GM21526 (cell line): ENCODE measurements around the gene NHEJ1.

Experiments
- ATAC-seq: cut with Tn5 transposase; IDR thresholded peaks from one replicate; pipeline ENCODE4 v1.9.1; 2021; ENCODE audit warnings: moderate library complexity; ENCODE audit not compliant: unreplicated experiment, low FRiP score

Gene NHEJ1

GRCh38 chr2:219182331-219183150 lies 21.9 kb upstream of the NHEJ1 start:
- no peak for ATAC-seq

DNA sequence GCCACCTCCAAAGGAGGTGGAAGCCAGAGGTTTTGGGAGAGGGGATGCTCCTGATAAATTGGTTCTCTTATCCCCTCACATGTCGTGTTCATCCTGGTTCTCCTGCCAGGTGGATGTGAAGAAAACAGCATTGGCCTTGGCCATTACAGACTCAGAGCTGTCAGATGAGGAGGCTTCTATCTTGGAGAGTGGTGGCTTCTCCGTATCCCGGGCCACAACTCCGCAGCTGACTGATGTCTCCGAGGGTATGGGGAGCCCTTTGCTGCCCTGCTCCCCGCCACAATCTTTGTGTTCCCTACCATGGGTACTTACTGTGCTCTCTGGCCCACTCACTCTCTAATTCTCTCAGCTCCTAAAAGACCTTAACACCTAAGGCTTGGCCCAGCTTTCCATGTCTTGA lies 20.9 kb upstream of the NHEJ1 start:
- no peak for ATAC-seq

GRCh38 chr2:219180961-219181360 lies 20.3 kb upstream of the NHEJ1 start:
- no peak for ATAC-seq

DNA sequence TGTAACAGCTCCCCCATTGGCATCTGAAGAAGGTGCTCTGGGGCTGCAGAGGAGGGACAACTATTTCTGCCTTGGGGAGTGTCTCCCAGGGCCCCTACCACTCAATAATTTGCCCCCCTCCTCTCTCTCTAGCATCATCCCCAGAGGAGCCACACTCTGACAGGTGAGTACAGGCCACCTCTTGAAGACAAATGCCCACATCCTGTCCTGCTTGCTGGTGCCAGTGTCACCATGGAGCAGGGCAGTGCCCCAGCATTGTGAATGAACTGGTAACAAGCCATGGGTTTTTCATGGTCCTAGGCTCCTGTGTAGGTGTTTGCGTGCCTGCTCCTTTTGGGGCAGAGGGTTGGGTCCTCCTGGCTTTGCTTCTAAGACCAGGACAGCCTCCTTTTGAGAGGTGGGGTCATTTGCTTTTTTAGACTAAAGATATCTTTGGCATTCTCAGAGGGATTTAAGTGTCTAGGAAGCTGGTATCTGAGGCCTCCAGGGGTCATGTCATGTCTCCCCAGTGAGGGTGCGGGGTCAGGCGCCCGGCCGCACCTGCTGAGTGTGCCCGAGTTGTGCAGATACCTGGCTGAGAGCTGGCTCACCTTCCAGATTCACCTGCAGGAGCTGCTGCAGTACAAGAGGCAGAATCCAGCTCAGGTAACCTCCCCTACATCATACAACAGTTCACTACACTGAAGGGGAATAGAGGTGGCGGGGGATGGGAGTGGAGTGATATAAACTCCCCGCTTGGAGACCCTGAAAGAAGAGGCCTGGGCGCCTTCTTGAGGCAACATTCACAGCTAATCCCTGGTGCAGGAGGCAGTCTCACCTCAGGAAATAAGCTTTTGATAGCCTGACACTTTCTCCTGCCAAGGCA lies 19.2 kb upstream of the NHEJ1 start:
- ATAC-seq: no peak

DNA sequence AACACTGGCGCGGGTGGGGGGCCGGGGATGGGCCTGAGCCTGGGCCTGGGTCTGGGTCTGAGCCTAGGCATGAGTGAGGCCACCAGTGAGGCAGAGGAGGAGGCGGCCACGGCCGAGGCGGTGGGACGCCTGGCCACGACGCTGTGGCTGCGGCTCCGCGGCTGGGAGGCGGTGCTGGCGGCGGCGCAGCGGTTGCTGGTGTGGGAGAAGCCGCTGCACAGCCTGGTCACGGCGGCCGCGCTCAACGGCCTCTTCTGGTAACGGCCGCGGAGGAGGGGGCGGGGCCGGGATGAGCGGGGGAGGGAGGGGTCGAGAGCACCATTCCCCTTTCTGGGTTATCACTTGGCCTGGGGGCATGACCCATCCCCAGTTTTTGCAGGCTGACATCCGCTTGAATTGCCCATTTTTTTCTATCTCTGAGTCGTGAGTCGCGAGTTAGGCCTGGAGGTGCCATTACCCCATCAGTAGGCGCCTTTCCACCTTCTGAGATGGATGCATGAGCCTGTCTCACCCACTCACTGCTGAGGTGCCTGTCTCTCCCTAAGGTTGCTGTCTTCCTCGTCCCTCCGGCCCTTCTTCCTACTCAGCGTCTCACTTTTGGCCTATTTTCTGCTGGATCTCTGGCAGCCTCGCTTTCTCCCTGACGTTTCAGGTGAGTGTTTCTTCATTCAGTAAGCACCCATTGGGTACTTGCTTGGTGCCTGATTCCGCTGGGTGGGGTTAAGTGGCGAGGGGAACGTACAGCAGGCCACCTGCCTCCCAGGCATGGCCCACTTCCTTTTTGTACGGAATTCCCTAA lies 18.0 kb upstream of the NHEJ1 start:
- ATAC-seq: peak; percentile 26

DNA sequence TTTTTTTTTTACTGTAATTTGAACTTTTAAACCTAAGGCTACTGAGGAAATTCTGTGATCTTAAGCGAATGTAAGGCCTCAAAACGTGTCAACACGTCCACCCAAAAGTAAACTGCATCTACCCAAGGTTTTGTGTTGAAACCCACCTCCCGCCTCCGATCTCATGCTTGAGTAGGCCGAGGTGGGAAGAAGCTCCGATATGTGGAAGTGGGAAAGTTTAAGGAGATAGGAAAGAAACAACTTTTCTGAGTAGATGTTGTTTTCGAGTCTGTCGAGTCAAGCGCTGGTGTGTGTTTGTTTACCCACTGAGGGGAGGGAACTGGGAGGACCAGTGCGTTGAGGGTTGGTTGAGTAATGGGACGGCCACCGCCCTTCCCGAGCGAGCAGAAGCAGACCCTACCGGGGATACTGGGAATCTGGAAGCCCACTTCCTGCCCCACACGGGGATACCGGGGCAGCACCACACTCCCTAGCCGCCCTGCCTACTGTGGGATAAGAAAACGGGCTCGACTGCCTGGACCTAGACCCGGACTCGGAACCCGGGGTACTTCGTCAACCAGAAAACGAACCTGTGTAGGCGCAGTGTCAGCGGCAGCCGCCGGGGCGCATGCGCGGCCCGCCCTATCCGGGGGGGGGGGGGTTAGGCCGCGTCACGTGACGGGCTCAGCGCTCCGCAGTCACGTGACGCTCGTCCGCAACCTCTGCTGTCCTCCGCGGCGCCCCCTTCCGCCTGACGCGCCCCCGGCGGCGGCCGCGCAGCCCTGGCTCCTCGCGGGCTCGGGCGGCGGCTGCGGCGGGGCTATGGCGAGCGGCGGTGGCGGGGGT lies 17.1 kb upstream of the NHEJ1 start, which contains the start of gene RETREG2:
Gene RETREG2 (plus strand): TSS at position 724 of the 825 bp plus-strand sequence. CDS start 78 bp downstream, at position 802.
- peak; percentile 30 for ATAC-seq

DNA sequence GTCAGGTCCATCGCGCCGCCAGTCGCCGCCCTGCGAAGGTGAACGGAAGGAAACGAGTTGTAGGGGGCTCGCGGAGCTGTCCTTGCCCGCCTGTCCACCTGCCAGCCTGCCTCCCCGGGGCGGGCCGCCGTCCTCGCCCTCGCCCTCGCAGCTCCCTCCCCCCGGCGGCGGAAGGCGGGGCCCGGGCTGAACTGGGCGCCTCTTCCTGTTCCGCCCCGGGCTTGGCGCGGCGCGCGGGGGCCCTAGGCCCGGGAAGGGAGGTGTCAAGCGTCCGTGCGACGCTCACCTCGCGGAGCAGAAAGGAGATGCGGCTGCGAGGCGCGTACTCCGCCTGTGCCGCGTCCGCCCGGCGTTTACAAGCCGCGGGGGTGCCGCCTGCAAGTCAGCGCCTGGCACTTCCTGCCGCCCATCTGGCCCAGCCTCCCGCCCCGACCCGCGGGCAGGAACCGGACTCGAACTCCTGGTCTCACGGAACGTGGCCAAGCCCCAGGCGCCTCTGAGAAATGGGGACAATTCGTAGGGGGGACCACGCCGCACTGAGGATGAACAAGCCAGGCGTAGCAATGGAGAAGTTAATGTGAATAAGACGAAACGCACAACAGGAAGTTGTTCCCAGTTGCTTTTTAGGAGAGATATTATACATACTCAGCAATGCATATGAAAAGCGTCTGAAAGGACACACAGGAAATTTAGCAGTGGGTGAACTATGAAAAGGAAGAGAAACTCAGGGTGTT lies 16.4 kb upstream of the NHEJ1 start, which contains the start of gene CNPPD1:
Gene CNPPD1 (minus strand): TSS at position 108 of the 734 bp plus-strand sequence. CDS start 97 bp downstream, at position 11.
- peak; percentile 58 for ATAC-seq

GRCh38 chr2:219175928-219176817 lies 15.6 kb upstream of the NHEJ1 start:
- peak; percentile 17 for ATAC-seq

- no peak for ATAC-seq
These were observed 14.9 kb upstream of the NHEJ1 start for GRCh38 chr2:219175486-219175885.

DNA sequence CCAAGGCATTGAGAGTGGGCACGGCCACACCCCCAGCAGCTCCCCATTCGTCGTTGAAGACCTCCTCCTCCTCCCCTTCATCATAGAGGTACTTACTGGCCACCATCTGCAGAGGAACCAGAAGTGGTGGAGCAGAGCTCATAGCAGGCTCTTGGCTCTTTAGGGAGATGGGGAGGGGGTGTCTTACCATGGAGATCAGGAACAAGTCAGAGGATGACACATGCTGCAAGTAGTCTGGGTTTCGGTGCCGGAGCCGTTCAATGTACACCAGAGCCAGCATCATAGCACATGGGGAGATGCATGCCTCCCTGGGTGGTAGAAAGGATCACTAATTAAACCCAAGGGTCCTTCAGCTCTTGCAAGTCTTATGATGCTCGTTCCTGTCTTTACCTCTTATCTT lies 14.2 kb upstream of the NHEJ1 start:
- no peak for ATAC-seq

DNA sequence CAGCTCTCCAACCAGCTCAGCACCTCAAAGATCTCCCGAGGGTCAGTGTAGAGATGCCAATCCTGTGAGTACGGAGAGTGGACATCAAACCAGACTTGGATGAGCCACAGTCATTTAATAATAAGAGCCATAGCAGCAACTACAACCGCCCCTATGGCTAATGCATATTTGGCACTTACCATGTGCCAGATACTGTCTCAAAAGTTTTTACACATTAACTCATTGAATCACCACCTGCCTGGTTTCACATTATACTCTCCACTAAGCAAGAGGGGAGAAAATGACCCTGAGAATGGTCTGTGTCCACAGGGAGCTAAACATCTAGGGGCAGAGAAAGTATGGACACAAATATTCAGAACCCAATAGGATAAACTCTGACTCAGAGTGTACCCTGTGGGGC lies 13.5 kb upstream of the NHEJ1 start:
- no peak for ATAC-seq

DNA sequence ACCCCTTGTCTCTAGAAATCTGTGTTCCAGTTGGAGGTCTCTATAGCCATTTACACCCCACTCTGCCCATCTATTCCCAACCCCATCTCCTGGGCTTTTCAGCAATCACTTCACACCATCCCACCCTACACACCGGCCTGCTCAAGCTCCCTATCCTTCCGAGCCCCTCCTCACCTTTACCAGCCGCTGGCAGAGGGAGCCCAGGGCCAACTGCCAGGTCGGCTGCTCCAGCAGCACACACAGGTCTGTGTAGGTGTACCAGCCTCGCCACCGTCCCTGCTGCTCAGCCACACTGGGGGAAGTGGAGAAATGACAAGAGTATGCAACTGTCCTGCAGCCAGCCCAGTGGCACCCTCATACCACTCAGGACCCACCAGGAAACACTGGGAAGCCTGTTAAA lies 12.6 kb upstream of the NHEJ1 start:
- ATAC-seq: no peak

DNA sequence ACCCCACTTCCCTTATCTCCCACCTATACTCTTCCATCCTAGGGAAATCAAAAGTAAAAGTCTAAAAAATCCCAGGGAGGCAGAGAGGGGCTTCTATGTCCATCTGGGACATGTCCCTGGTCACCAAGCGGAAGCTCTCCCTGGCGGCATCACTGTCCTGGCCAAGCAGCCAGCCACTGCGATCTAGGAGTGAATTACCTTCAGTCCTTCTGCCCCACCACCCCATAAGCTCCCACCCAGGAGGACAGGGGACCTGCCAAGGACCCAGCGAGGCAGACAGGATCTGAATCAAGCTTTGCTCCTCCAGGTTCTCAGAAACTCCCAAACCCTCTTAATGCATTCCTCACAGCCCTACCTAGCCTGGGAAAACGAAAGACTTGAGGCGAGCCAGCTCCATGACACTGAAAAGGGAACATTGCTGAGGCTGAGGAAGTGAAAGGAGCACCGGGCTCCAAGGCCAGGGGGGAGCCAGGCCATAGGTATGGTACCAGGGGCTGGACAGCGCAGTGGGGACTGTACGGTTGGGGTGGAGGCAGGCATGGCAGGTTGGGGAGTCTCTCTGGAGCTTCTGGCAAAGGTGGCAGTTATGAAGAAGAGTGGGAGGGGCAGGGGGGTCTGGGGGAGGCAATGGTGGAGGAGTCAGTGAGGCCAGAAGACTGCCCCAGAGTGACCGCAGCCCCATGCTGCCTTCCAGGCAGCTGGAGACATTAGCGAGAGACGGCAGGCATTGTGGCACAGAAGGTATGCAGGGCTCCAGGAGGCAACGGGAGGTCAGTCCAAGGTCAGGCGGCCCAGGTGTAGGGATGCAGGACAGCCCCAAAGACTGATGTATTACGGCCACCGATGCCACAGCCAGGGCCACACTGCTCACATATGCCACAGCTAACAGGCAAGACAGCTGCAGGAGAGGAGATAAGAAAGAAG lies 11.9 kb upstream of the NHEJ1 start:
- ATAC-seq: no peak

DNA sequence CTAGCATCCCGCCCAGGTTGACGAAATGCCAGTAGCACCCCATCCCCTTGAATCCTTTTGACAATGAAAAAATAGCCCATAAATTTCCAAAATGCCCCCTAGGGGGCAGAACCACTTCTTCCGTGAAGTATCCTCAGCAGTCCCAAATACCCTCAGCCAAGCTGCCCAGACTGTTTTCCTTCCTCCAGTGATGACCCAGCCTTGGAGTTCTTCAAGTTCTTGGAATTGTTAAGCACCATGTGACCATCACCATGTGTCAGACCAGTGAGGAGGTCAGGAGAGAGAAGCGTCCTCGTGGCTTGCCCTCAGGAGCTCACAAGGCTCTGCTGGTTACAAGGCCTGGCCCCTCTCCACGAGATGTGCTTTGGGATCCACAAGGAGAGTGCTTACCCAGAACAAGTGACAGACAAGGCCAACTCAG lies 10.6 kb upstream of the NHEJ1 start:
- ATAC-seq: no peak

DNA sequence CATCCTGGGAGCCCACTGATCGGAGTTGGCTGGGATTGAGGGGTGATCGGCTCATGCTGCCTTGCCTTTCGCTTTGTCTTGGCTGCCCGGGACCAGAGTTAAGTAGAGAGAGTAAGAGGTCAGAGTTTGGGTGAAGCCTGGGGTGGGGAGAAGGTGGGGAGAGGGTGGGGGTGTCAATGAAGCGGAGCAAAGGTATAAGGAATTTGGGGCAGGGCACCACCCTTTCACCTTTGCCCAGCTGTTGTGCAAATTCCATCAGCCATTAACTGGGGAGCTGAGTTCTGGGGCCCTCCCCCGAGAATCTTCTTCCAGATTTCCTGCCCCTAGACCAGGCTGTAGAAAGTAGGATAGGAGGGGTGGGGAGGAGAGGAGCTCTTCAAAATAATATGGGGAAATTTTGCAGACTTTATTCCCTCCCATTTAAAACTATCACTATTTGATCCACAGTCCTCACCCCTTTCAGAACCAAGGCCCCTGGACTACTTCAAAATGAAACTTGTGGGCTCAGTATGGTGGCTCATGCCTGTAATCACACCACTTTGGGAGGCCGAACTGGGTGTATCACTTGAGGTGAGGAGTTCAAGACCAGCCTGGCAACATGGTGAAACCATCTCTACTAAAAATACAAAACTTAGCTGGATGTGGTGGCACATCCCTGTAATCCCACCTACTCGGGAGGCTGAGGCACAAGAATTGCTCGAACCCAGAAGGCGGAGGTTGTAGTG lies 9.5 kb upstream of the NHEJ1 start, which contains the start of gene SLC23A3:
Gene SLC23A3 (minus strand): TSS at position 100 of the 725 bp plus-strand sequence. CDS start 45 bp downstream, at position 55.
- no peak for ATAC-seq

GRCh38 chr2:219168932-219169331 lies 8.3 kb upstream of the NHEJ1 start:
- ATAC-seq: no peak
